HG03378 (cell line): ENCODE results near the gene ABCB4.

Experiments used
- ATAC-seq: cut with Tn5 transposase; IDR thresholded peaks from one replicate; pipeline ENCODE4 v1.9.1; 2021; ENCODE audit warnings: mild to moderate bottlenecking, moderate library complexity; ENCODE audit not compliant: unreplicated experiment

The ABCB4 gene

GRCh38 chr7:87427288-87427687, 48.2 kb downstream of the ABCB4 start:
- no peak for ATAC-seq

- peak; percentile 71 for ATAC-seq
Observed at GRCh38 chr7:87426160-87426559, 49.3 kb downstream of the ABCB4 start.

GRCh38 chr7:87424075-87424474, 51.4 kb downstream of the ABCB4 start:
- no peak for ATAC-seq

DNA sequence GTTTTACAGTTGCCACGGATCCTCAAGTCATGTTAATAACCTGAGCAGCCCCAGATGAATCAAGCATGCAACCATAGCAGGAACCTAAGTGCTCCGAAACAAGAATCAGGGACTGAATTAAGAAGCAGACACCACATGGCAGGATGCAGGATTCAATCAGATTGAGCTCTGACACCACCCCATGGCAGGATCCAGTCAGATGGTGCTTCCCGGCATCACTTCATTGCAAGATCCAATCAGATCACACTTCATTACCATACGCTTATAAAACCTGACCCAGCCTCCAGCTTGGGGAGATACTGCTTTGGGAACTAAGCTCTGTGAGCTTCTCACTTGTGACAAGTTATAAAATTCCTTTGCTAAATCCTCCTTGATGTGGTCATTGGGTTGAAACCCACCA, 55.3 kb downstream of the ABCB4 start:
- no peak for ATAC-seq

DNA sequence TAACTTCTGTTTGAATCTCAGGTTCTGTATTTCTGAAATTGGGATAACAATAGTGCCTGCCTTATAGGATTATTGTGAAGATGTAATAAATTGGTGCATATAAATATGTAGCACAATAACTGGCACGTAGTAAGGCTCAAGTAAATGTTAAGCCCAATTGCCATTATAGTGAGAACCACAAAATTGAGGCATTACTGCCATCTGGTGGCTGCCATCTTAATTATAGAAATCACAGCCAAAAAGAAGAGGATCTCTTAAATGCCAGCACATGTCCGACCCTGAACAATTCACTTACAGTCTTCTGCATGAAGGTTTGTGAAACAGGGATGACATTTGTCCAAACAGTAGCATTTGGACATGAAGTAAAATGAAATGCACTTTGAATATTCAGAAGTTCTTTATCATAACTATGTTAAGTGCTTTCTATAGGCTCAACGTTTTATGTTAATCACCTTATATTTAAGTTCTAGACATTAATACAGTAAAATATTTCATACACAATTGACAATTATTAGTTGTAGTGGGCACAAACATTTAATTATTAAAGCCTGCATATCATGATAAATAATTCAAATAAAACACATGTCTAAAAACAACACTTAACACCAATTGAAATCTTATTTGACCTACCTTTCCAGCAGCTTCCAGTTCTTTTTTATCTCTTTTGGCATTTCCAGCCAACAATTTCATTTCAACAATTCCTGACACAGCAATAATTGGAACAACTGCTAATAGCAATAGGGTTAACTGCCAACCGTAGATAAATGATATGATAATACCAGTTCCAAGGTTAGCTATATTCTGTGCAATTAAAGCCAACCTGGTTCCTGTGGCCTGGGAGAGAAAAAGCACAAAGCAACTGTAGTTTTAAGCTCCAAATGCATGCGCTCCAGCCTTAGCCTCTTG, 58.5 kb downstream of the ABCB4 start:
- peak; percentile 90 for ATAC-seq

- no peak for ATAC-seq
Observed at GRCh38 chr7:87414794-87415188, 60.7 kb downstream of the ABCB4 start.

DNA sequence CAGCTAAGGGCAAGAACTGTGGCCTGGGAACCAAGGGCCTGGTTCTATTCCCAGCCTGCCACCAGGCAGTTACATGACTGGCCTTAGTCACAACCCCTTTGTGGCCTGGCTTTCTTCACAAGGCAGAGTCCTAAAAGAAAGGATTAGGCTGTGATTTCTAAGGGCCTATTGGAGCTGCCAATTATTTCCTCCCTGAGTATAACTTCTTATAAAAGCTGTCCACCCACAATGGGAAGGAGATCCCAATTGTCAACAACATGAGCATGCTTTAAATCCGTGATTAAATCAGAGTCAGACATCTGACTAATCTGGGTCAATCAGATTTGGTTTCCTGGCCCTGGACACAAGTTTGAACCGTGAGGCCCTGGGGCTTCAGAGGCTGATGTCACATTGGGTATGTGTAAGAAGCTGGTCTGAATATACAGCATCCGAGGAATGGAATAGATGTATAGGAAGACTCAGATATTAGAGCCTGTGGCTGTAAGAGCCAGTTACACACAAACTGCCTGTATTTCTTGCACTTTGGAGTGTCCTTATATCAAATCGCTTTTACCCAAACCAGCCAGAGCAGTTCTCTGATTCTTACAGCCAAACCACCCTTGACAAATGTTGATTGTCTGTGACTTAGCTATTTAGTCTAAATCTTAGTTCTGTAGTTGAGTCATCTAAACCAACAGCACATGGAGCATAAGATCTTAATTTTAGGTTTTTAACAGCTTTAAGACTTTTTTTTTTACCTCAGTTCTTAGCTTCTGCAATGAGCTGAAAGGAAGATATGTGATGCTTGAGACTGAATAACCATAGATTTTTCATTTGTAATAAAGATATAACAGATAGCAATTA, 61.3 kb downstream of the ABCB4 start:
- ATAC-seq: no peak

GRCh38 chr7:87413029-87413428, 62.5 kb downstream of the ABCB4 start:
- ATAC-seq: no peak

DNA sequence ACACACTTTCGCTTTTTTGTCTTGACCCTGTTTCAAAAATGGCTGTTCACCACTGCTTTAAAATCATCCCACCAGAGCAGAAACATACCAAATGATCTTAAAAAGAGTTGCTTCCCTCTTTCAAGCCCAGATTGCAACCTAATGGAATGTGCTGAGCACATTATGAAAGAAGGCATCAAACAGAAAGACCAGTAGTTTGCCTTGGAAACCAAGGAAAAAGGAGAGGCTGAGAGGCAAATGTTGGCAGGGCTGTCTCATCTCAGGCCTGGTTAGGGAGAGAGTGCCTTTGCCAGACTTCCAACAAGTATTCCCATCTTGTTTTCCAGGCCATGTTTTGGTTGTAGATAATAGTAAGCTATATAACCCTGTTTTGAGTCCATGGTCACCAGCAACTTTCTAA, 64.3 kb downstream of the ABCB4 start:
- no peak for ATAC-seq

GRCh38 chr7:87404674-87405073, 70.8 kb downstream of the ABCB4 start:
- no peak for ATAC-seq

DNA sequence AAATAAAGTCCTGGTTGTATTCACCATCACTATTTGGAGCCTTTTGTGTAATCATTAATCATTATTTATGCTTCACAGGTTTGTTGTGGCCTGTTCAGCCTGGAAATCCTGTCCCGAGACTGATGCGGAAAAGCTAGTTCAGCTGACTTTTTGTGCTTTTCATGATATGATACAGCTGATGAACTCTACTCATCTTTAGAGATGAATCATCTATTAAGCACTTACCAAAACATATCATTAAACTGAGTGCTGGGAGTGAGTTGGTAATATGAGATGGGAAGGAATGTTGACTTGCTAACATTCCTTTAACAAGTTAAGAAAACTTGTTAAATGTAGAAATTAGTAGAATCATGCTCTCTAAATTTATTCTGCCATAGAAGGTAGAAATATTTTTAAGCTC, 77.0 kb downstream of the ABCB4 start:
- no peak for ATAC-seq

- no peak for ATAC-seq
Observed at GRCh38 chr7:87395442-87396020, 79.9 kb downstream of the ABCB4 start.

GRCh38 chr7:87391020-87391701, 84.3 kb downstream of the ABCB4 start:
- no peak for ATAC-seq

- no peak for ATAC-seq
Observed at GRCh38 chr7:87380905-87381304, 94.6 kb downstream of the ABCB4 start.

DNA sequence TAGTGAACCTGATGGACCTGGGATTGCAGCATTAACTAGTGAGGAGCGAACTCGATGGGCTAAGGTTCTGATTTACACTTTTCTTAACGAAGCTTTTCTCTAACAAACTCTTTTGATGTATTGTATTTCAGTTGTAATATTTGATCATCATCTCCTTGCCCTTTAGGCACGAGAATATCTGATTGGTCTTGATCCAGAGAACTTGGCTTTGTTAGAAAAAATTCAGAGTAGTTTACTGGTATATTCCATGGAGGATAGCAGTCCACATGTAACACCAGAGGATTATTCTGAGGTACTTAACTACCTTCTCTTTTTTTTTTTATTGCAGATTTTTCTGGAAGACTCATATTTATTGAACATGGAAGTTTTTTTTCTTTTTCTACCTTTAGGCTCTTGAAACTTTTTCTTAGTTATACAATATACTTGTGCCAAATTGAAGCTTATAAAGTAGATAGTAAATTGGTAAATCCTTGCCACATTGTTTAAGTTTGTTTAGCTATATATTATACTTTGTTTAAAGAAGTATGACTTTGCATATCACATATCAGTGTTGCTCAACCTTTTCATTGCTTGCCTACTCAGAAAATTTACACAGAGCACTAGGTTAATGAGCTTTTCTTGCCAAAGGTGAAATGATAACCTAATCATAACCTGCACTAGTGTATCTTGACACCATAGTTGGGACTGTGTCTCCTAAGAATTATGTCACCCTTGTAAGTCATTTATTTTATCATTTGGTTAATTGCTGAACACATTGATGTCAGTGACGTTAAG, 99.6 kb downstream of the ABCB4 start:
- no peak for ATAC-seq

DNA sequence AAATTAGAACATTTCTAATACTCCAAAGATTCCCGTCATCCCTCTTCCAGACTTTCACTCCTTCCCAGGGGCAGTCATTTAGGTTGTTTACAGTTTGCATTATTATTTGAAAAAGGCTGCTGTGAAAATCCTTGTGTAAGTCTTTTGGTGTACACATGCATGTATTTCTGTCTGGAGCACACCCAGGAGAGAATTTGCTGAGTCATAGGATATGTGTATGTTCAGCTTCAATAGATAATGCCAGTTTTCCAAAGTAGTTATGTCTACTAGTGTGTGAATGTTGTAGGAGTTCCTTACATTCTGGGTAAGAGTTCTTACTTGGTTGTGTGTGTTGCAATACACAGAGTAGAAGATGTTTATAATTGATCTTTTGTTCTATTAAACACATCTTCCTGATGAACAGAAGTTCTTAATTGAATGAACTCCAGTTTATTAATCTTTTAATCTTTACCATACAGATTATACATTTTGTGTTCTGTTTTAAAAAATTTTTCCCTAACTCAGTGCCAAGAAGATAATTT, 104.8 kb downstream of the ABCB4 start:
- ATAC-seq: no peak

DNA sequence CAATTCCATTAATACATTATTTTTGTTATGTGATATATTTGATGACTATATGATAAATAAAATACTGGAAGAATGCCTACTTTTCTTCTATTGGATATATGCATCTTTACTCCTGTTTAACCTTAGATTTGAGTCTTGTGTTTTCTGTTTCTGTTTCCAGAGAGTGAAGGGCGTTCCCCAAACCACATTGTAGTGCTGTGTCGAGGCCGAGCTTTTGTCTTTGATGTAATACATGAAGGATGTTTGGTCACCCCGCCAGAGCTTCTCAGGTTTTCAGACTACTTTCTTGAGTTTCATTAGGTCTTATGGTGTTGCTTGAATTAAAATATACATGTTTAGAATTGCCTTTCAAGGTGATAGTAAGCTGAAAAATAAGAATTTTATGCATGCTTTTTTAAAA, 106.3 kb downstream of the ABCB4 start:
- no peak for ATAC-seq

DNA sequence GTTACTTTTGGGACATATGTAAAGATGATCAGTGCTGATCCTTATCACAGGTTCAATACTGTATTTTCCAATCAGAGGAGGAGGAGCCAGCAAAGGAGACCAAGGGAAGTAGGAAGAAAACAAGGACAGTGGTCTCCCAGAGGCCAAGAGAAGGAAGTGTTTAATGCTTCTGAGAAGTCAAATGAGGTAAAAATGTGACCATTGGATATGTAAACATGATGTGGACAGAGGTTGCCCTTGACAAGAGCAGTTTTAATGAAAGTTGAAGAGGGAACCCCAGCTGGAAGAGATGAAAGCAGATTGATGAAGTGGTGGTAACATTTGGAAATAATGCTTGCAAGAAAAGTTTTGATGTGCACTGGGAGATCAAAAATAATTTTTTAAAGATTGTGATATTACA, 111.2 kb downstream of the ABCB4 start:
- no peak for ATAC-seq

DNA sequence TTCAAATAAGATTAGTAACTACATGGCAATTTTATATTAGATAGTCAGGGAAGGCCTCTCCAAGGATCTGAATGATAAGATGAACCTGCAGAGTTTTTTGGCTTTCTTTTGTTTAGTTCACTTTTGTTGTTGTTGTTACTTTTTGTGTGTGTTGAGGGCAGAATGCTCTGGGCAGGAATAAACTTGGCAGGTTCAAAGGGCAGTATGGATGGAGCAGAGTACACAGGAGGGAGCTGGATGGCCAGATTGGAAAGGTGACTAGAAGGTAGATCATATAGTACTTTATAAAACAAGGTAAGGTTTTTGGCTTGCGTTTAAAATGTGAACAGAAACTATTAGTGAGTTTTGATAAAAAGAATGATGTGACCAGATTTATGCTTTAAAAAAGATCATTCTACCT, 112.1 kb downstream of the ABCB4 start:
- no peak for ATAC-seq

DNA sequence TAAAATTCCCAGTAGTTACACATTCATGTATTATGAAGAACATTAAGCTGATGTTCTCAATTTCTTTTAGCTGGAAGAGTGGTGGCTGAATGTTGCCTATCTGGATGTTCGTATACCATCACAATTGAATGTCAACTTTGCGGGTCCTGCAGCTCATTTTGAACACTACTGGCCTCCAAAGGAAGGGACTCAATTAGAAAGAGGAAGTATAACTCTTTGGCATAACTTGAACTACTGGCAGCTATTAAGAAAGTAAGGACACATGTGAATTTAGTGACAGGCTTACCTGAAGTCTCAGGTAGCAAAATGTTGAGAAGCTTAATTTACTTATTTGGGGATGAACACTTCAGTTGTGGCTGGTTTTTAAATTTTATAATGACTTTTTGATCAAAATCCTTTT, 114.2 kb downstream of the ABCB4 start:
- ATAC-seq: no peak
